Muscle layer of duodenum (tissue), 2 donors: ENCODE results near the gene GCNT2.
"Not testable (repeated sequence)": the region's sequence is repeated elsewhere in the genome, so short reads cannot be mapped to it uniquely, and the experiment has no call there.

Source experiments
- H3K27ac ChIP-seq: one replicate; pipeline ENCODE4 v1.7.0; 2013; ENCODE audit warnings: mild to moderate bottlenecking, low read length
- H3K27me3 ChIP-seq: one replicate; pipeline ENCODE4 v1.7.0; 2013; ENCODE audit warnings: low read depth, mild to moderate bottlenecking, control low read depth, low read length
- H3K36me3 ChIP-seq, 2 donors: one replicate each; pipeline ENCODE4 v1.7.0; 2013; ENCODE audit warnings: low read length in 2 of 2, control low read depth in 1 of 2, mild to moderate bottlenecking in 1 of 2; ENCODE audit not compliant: insufficient read depth in 2 of 2, control insufficient read depth in 1 of 2
- H3K4me1 ChIP-seq, 2 donors: one replicate each; pipeline ENCODE4 v1.7.0; 2013; ENCODE audit warnings: low read length in 2 of 2, mild to moderate bottlenecking in 2 of 2, control low read depth in 1 of 2, moderate library complexity in 1 of 2; ENCODE audit not compliant: insufficient read depth in 2 of 2, control insufficient read depth in 1 of 2
- H3K4me3 ChIP-seq, 2 donors: one replicate each; pipeline ENCODE4 v1.7.0; 2013; ENCODE audit warnings: low read length in 2 of 2, low read depth in 1 of 2, mild to moderate bottlenecking in 1 of 2
- H3K9me3 ChIP-seq, 2 donors: one replicate each; pipeline ENCODE4 v1.7.0; 2013; ENCODE audit warnings: low read length in 2 of 2, control low read depth in 1 of 2, mild to moderate bottlenecking in 1 of 2; ENCODE audit not compliant: control insufficient read depth in 1 of 2
- donor health status: healthy.

Gene GCNT2

DNA sequence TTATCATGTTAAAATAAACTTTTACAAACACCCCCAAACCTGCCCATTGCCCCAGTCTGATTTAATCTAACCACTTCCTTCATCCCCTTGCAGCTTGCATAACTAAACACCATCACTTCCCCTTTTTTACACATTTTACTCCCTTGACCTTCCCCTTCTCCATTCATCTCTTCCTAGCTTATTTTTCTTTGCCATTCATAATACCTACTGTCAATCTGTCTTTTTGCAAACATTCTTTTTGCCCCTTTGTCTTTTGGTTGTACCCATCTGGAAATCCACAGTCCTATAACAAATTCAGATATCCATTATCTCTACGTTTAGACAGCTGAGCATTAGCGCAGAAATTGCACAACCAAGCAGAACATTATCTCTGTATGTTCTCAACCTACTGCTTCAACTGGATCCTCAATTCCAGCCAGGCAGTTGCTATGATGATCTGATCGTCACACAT is 122.1 kb downstream of the GCNT2 start:
- Histone ChIP-seq H3K36me3 (no peaks in the 10 kb centered on the region), H3K27me3 (no peaks in the 10 kb centered on the region), H3K9me3 (no peaks in the 10 kb centered on the region), H3K4me3 (no peak overlapping the region), H3K4me1 (no peaks in the 10 kb centered on the region), H3K27ac (no peak overlapping the region)

DNA sequence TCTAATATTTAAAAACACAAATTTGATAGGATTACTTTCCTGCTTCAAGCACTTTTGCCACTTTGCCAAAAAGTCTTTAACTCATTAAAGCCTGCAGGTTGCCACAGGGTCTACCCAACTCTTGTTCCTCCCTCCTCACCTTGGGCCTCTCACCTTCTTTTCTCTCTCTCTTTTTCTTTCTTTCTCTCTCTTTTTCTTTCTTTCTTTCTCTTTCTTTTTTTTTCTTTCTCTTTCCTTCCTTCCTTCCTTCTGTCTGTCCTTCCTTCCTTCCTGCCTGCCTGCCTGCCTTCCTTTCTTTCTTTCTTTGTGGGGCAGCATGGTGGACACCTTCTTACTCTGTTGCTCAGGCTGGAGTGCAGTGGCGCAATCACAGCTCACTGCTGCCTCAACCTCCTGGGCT is 123.1 kb downstream of the GCNT2 start:
- Histone ChIP-seq H3K36me3 (no peaks in the 10 kb centered on the region), H3K4me3 (no peak overlapping the region), H3K9me3 (no peaks in the 10 kb centered on the region), H3K4me1 (no peaks in the 10 kb centered on the region), H3K27ac (no peak overlapping the region), H3K27me3 (no peaks in the 10 kb centered on the region)

DNA sequence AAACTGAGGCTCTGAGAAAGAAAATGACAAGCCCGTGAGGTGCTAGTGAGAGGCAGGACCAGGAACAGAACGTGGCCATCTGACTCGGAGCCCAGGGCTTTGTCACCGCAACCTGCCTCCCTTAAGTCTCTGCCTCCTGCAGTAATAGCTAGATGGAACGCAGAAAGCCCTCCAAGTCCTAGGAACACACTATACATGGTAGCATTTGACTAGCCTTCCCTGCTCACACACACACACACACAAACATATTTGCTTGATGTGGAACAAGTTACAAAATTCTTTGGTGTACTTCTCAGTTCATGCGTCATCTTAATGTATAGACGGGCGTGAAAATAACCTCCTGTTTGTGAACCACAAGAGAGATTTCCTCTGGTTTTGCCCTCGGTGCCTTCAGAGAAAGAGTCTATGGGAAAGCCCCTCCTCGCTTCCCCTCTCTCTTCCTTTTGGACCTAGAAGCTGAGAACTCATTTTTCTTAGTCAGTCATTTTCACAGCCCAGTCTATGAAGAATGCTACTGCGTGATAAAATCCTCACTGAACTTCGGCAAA is 134.4 kb downstream of the GCNT2 start:
- H3K36me3 ChIP-seq = no peaks in the 10 kb centered on the region
- H3K27ac ChIP-seq = no peak overlapping the region
- H3K4me1 ChIP-seq = no peaks in the 10 kb centered on the region
- H3K27me3 ChIP-seq = no peaks in the 10 kb centered on the region
- no peaks in the 10 kb centered on the region for H3K9me3 ChIP-seq
- no peak overlapping the region for H3K4me3 ChIP-seq

DNA sequence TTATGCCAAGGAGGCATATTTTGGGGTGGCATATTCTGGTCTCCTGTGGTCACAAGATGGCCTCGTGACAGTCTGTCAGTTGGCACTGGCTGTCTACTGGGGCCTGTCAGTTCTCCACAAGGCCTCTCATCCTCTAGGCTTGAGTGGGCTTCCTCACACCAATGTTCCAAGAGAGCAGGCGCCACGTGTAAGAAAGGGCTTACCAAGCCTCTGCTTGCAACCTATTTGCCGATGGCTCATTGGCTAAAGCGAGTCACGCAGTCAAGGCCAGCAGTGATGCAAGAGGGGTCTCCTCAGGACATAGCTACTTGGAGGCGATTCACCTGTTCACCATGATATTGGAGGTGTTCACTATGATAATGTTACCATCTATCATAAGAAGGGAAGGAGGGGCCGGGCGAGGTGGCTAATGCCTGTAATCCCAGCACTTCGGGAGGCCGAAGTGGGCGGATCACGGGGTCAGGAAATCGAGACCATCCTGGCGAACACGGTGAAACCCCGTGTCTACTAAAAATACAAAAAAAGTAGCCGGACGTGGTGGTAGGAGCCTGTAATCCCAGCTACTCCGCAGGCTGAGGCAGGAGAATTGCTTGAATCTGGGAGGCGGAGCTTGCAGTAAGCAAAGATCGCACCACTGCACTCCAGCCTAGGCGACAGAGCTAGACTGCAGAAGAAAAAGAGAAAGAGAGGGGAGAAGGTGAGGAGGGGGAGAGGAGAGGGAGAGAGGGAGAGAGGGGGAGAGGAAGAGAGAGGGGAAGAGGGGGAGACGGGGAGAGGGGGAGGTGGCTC is 138.0 kb downstream of the GCNT2 start:
- H3K4me1 ChIP-seq = no peaks in the 10 kb centered on the region
- H3K27me3 ChIP-seq = no peaks in the 10 kb centered on the region
- H3K4me3 ChIP-seq = peak overlapping the region in 1 of 2 donors; percentile 64
- H3K27ac ChIP-seq = no peak overlapping the region
- no peaks in the 10 kb centered on the region for H3K36me3 ChIP-seq
- no peaks in the 10 kb centered on the region for H3K9me3 ChIP-seq

DNA sequence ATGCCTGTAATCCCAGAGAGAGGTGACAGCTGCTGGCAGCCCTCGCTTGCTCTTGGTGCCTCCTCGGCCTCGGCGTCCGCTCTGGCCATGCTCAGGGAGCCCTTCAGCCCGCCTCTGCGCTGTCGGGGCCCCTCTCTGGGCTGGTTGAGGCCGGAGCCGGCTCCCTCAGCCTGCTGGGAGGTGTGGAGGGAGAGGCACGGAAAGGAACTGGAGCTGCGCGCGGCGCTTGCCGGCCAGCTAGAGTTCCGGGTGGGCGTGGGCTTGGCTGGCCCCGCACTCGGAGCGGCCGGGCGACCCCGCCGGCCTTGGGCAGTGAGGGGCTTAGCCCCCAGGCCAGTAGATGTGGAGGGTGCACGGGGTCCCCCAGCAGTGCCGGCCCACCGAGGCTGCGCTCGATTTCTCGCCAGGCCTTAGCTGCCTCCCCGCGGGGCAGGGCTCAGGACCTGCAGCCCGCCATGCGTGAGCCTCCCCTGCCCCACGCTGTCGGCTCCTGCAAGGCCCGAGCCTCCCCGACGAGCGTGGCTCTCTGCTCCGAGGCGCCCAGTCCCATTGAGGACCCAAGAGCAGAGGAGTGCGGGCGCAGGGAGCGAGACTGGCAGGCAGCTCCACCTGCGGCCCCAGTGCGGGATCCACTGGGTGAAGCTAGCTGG is 138.7 kb downstream of the GCNT2 start:
- Histone ChIP-seq H3K27ac (no peak overlapping the region), H3K27me3 (no peaks in the 10 kb centered on the region), H3K4me1 (no peaks in the 10 kb centered on the region), H3K36me3 (no peaks in the 10 kb centered on the region), H3K9me3 (no peaks in the 10 kb centered on the region), H3K4me3 (peak overlapping the region in 1 of 2 donors; percentile 64)

DNA sequence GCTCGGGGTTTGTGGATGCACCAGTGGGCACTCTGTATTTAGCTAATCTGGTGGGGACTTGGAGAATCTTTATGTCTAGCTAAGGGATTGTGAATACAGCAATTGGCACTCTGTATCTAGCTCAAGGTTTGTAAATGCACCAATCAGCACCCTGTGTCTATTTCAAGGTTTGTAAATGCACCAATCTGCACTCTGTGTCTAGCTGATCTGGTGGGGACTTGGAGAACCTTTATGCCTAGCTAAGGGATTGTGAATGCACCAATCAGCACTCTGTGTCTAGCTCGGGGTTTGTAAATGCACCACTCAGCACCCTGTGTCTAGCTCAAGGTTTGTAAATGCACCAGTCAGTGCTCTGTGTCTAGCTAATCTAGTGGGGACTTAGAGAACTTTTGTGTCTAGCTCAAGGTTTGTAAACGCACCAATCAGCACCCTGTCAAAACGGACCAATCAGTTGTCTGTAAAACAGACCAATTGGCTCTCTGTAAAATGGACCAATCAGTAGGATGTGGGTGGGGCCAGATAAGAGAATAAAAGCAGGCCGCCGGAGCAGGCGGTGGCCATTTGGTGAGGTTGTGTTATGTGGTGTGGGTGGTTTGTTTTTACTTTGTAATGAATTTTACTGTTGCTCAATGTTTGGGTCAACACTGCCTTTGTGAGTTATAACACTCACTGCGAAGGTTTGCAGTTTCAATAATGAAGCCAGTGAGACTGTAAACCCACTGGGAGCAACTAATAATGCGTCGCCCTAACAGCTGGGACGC is 139.5 kb downstream of the GCNT2 start:
- H3K36me3 ChIP-seq, H3K4me1 ChIP-seq, H3K27ac ChIP-seq, H3K9me3 ChIP-seq, H3K27me3 ChIP-seq: not testable (repeated sequence)
- H3K4me3 ChIP-seq = peak overlapping the region in 1 of 2 donors; percentile 64

DNA sequence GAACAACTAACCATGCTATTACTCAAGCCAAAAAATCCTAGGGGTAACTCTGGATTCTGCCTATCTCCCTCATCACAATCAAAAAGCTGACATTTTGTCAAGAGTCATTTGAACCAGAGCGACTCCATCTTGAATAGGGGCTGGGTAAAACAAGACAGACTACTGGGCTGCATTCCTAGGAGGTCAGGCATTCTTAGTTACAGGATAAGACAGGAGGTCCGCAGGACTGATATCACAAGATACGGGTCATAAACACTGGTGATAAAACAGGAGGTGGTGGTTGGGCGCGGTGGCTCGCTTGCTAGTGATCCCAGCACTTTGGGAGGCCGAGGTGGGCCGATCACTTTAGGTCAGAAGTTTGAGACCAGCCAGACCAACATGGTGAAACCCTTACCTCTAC is 141.1 kb downstream of the GCNT2 start:
- H3K27me3 ChIP-seq = no peaks in the 10 kb centered on the region

DNA sequence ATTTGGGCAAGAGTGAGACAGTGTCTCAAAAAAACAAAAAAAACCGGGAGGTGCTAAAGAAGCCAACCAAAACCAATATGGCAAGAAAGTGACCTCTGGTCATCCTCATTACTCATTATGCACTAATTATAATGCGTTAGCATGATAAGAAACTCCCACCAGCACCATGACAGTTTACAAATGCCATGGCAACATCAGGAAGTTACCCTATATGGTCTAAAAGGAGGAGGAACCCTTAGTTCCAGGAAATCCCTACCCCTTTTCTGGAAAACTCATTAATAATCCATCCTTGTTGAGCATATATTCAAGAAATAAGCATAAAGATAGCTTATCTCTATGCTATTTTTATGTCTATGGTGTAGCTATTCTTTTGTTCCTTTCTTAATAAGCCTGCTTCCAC is 141.6 kb downstream of the GCNT2 start:
- Histone ChIP-seq H3K9me3 (no peaks in the 10 kb centered on the region), H3K36me3 (no peaks in the 10 kb centered on the region), H3K4me1 (no peaks in the 10 kb centered on the region), H3K27me3 (no peaks in the 10 kb centered on the region), H3K27ac (no peak overlapping the region), H3K4me3 (no peak overlapping the region)

More for the DNA sequence above, 141.1 kb downstream of the GCNT2 start:
- H3K27ac ChIP-seq = no peak overlapping the region
- H3K4me3 ChIP-seq = no peak overlapping the region
- no peaks in the 10 kb centered on the region for H3K36me3 ChIP-seq
- H3K4me1 ChIP-seq = no peaks in the 10 kb centered on the region
- no peaks in the 10 kb centered on the region for H3K9me3 ChIP-seq

DNA sequence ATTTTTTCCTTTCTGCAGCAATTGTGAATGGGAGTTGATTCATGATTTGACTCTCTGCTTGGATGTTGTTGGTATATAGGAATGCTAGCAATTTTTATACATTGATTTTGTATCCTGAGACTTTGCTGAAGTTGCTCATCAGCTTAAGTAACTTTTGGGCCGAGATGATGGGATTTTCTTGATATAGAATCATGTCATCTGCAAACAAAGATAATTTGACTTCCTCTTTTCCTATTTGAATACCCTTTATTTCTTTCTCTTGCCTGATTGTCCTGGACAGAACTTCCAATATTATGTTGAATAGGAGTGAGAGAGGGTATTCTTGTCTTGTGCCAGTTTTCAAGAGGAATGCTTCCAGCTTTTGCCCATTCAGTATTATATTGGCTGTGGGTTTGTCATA is 144.4 kb downstream of the GCNT2 start:
- not testable (repeated sequence) for H3K27me3 ChIP-seq, H3K36me3 ChIP-seq, H3K9me3 ChIP-seq, H3K27ac ChIP-seq, H3K4me1 ChIP-seq, H3K4me3 ChIP-seq

DNA sequence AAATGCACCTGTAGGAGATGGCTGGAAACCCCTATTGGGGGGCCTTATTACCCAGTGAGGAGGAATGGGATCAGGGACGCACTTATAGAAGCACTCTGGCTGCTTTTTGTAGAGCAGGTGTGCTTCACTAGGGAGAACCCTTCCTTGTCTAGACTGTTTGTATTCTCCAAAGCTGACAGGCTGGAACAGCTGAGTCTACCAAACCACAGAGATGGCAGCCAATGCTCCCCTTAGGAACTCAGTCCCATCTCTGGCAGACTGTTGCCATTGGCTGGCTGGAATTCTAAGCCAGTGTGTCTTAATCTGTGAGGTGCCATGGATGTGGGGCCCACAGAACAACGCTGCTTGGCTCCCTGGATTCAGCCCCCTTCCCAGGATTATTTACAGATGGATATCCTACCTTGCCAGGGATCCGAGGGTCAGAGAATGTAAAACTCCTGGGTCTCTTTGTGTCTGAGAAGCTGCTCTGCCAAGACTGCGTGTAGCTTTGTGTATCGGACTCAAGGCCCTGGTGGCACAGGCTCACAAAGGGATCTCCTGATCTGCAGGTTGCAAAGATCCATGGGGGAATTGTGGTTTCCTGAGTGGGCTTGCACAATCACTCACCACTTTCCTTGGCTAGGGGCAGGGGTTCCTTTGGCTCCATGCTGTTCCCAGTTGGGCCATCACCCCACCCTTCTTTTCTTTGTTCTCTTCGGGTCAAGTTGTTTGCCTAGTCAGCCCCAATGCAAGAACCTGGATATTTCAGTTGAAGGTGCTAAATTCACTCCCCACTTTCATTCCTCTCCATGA is 147.2 kb downstream of the GCNT2 start:
- no peaks in the 10 kb centered on the region for H3K4me1 ChIP-seq
- H3K4me3 ChIP-seq = no peak overlapping the region
- H3K27ac ChIP-seq = no peak overlapping the region
- no peaks in the 10 kb centered on the region for H3K9me3 ChIP-seq
- H3K36me3 ChIP-seq = no peaks in the 10 kb centered on the region
- H3K27me3 ChIP-seq = no peaks in the 10 kb centered on the region
